GM21825 (cell line): ENCODE data around the gene RPS6KA2.

ENCODE experiments used
- ATAC-seq: cut with Tn5 transposase; IDR thresholded peaks from one replicate; pipeline ENCODE4 v1.9.1; 2021; ENCODE audit warnings: mild to moderate bottlenecking, moderate library complexity; ENCODE audit not compliant: unreplicated experiment

The RPS6KA2 gene

DNA sequence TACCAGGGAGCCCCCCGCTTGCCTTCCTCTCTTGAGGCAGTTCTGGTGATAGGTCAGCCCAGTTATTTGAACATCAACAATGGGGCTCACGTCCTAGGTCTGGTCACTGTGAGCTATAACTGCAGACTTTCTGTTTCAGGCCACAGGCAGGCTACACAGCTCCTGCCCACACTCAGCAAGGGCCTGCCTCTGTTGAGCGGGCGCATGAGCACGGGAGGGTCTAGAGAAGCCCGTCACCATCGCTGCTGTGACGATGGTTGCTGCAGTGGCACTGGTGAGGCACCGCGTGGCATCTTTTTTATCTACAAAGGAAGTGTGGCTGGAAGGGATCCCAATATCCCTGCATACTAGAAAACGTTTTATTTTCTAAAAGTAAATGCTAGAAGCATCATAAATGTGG lies 118.3 kb downstream of the RPS6KA2 start:
- ATAC-seq, result no peak

DNA sequence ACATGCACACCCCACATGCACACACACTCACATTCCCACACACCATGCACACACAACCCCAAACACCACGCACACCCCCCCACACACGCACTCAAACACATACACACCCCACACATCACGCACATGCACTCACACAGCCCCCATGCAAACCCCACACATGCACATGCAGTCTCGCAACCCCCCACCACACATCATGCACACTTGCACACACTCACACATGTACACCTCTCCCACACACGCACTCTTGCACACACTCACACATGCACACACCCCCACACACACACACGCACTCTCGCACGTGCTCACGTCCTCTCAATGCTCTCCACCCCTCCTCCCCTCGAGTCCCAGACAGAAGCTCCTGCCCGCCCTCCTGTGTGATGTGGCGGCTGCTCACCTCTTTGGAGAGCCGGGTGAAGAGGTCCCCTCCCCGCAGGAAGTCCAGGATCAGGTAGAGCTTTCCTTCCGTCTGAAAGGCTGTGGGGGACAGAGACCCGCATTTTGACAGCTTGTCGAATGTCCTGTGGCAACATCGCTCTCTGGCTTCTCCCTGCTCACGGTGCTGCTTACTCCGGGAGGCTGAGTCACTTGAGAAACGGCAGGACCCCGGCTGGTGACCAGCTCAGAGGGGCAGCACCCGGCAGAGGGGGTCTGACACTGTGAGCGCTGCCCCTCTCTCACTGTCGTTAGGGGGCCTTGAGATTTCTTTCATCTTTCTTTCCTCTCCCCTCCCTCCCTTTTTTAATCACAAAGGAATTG lies 119.1 kb downstream of the RPS6KA2 start:
- no peak for ATAC-seq

DNA sequence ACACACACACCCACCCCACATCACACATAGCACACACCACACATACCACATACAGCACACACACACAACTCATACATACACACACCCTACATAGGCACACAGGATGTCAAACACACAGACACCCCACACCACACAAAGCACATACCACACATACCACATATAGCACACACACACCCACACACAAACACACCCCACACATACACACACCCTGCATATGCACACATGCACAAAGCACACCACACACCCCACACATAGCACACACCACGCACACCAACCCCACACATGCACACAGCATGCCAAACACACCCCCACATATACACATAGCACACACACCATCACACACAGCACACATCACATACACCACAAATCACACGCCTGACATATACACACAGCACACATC lies 119.7 kb downstream of the RPS6KA2 start:
- ATAC-seq, result no peak

DNA sequence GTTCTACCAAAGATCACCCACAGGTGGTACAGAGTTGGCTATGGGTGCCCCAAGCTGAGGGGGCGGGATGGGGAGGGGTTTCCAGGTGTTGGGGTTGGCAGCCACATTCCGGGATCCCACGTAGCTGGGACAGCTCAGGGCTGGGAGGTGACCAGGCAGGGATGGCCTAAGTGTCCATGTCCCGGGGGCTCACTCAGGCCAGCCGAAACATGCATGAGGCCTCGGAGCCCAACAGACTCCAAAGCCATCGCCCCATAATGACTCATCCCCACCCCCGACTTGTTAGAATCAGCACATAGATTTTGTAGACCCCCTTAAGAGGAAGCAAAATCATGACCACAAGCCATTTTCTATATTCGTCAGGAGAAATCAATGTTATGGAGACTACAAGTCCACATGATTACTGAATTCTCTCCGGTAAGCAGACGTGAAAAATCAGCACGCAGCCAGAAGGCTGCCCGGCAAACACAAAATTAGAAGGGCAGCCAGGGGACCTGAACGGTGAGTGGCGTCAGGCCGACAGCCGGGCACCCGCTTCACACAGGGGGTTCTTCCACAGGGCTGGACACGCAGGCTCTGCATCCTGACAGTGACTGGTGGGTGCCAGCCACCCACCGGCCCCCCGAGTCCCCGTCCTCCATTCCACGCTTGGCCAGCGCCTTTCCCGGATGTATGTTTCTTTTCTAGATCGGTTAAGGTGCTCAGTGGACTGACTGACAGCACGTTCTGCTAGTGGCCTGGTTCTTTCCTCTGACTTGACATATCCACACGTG lies 121.7 kb downstream of the RPS6KA2 start:
- no peak for ATAC-seq

DNA sequence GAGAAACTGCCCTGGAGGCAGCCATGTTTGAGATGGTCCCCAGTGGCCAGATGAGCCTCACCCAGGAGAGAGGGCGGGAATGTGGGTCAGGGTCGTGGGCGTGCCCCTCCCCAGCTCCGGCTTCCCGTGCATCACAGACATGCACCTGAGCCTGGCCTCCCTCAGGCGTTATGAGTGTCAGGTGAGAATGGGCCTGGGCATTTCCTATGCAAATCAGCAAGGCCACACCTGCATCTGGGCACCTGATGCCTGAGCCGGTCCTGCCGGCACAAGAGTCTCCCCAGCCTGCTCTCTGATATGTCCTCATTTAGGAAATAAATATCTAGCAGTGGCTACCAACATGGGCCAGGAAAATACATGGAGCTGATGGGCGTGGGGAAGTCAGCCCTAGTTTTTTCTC lies 123.0 kb downstream of the RPS6KA2 start:
- ATAC-seq, result no peak

DNA sequence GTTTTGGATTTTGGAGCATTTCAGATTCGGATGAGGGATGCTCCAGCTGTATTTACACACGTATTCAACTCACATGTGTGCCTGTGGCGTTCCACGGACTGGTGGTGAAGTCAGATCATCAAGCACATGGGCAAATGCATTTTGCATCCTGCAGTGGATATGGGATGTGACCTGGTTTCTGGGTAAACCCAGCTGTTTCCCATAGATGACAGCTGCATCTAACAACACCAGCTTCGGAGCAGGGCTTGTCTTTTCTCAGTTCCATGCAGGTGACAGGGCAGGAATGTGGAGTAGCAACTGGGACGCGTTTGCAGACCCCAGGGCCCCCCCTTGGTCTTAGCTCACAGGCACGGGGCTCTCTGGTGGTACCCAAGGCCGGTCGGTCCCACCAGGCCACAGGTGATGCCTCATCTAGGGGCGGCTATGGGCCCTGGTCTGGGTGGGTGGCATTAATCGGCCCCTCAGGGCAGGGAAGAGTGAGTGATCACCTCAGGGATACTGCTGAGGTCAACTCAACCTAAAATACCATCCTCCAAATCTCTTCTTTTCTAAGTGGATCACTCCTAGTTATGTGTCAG lies 123.8 kb downstream of the RPS6KA2 start:
- ATAC-seq, result no peak

DNA sequence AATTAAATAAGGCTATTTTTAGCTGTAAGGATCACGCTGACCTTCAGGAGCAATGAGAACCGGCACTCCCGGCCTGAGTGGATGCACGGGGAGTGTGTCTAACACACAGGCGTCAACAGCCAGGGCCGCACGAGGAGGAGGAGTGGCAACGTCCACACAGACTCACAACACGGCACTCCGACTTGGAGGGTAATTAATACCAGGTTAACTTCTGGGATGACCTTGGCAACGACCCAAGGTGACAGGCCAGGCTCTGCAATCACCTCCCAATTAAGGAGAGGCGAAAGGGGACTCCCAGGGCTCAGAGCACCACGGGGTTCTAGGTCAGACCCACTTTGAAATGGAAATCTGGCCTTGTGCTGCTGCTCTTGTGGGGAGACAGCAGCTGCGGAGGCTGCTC lies 124.6 kb downstream of the RPS6KA2 start:
- no peak for ATAC-seq

DNA sequence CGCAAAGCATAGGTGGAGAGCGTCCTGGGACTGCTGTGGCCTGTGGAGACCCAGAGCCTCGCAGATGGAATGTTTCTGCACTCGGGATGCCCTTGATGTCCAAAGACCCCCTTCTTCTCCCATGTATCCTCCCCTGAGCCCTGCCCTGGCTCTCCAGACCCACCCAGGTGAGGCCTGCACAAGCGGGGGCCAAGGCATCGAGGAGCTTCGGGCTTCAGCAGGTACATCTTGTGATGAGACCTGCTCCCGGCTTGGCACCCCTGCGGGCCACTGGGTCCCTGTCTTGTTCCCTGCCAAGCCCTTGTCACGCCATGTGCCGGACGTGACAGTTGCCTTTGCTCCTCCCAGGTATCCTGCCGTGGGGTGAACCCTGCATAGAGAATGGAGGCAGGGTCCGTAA lies 125.8 kb downstream of the RPS6KA2 start:
- no peak for ATAC-seq

DNA sequence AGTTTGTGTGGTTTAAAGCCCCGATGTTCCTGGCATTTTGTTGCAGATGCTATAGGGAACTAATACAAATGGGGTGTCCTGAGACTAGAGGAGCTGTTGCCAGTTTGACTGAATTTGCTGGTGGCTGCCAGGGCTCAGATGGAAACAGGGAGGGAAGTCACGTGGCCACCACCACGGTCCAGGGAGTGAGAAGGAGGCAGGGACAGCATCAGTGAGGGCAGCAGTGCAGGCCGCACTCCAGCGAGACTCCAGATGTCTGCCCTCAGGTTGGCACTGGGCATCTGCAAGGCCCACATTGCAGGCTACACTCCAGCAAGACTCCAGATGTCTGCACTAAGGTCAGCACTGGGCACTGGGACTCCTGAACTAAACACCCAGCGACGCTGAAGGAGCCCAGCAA lies 126.8 kb downstream of the RPS6KA2 start:
- no peak for ATAC-seq

DNA sequence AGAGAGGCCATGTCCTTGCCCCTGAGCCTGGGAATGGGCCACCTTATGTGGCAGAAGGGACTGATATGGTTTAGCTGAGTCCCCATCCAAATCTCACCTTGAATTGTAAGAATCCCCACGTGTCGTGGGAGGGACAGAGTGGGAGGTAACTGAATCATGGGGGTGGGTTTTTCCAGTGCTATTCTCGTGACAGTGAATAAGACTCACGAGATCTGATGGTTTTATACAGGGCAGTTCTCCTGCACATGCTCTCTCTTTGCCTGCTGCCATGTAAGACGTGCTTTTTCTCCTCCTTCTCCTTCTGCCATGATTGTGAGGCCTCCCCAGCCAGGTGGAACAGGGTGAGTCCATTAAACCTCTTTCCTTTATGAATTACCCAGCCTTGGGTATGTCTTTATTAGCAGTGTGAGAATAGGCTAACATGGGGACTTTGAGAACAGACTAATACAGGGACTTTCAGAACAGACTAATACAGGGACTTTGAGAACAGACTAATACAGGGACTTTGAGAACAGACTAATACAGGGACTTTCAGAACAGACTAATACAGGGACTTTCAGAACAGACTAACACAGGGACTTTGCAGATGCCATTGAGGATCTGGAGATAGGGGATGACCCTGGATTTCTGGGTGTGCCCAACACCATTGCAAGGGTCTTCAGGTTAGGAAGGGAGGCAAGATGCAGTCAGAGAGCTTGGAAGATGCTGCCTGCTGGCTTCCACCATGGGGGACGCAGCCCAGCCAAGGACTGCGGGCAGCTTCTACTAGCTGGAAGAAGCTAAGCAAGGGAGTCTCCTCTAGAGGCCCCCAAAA lies 127.5 kb downstream of the RPS6KA2 start:
- peak; percentile 72 for ATAC-seq

DNA sequence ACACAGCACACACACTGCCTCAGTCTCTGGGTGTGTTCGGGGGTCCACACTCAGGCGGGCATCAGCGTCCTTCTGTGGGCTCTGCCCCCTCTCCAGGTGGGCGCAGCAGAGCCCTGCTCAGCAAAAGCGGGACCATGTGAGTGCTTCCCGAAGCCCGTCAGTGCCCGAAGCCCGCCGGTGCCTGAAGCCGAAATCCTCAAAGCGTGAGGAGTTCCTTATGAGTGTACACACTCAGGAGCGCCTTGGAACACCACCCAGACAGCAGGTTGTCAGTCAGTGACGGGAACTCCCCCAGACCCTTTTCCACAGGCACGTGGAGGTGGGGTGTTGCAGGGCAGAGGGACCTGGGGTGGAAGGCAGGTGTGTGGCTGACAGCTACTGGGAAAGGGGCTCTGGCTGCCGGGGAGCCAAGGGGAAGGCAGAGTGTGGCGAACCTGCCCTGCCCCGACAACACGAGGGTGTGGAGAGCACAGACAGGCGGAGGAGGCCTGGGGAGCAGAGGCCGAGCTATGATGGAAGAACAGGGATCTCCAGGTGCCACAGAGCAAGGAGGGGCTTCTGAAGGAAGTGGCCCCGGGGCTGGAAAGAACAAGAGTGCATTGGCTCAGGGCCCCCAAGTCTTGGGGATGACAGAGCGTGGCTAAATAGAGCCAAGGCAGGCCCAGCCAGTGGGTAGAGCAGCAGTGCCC lies 128.2 kb downstream of the RPS6KA2 start:
- ATAC-seq, result no peak

DNA sequence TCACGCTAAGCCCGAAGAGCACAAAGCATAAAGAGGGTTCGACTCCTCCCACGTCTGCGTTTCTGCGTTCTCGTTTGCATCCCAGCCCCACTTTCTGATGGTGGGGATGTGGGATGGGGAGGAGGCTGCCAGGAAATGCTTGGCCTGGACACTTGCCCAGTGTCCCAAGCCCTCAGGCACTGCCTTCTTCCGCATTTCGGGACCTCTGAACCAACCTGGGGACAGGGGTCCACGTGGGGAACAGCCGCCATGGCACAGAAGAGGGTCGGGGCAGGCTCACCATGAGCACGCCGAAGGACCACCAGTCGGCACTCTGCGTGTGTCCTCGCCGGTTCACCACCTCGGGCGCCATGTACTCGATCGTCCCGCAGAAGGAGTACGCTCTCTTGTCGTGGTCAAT lies 128.8 kb downstream of the RPS6KA2 start:
- ATAC-seq, result no peak

DNA sequence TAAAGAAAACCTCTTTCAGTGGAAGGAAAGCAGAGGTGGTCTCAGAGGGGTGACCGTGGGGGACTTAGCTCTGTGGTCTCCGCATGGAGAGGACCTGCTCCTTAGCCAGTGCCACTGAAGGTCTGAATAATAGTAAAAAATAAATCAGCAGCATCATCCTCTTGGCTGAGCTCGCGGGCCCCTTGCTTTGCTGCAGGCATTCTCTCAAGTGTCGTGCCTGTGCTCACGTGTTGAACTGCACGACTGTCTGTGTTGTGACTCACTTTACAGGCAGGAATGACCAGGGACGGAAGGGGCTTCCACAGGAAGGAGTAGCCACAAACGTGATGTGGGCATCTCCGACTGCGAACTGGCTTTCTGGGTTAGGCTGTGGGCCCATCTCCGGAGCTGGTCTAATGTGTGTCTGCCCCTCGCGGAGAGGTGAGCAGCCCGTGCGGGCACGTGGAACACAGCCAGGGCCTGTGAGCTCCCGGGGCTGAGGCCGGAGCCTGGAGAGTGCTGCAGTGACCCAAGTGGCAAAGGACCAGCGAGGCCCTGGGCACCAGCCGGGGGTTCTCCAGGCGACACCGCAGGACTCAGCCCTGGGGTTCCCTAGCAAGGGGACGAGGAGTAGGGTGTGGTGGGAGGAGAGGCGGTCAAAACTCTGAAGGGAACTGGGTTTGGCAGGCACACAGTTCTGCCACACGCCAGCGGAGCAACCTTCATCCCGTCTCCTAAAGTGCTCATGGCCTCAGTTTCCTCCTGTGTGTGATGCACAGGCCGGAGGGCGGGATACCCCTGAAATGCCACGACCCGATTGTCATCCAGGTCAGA lies 129.8 kb downstream of the RPS6KA2 start:
- ATAC-seq, result no peak

DNA sequence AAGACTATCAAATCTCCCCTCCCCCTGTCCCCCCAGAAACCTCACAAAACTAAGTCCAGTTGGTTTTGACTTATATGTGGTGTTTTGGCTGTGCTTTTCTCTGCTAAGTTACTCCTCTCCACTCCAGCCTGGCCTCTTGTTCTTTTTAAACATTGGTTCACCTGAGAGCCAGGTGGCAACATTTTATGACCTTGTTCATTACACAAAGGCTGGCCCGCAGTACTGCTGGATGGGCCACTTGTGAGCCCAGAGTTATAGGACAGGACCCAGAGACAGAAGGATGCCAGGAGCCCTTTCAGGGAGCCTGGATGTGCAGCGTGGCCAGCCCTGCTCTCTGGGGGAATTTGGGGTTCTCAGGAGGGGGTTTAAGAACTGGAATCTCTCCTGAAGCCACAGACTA lies 130.6 kb downstream of the RPS6KA2 start:
- no peak for ATAC-seq

DNA sequence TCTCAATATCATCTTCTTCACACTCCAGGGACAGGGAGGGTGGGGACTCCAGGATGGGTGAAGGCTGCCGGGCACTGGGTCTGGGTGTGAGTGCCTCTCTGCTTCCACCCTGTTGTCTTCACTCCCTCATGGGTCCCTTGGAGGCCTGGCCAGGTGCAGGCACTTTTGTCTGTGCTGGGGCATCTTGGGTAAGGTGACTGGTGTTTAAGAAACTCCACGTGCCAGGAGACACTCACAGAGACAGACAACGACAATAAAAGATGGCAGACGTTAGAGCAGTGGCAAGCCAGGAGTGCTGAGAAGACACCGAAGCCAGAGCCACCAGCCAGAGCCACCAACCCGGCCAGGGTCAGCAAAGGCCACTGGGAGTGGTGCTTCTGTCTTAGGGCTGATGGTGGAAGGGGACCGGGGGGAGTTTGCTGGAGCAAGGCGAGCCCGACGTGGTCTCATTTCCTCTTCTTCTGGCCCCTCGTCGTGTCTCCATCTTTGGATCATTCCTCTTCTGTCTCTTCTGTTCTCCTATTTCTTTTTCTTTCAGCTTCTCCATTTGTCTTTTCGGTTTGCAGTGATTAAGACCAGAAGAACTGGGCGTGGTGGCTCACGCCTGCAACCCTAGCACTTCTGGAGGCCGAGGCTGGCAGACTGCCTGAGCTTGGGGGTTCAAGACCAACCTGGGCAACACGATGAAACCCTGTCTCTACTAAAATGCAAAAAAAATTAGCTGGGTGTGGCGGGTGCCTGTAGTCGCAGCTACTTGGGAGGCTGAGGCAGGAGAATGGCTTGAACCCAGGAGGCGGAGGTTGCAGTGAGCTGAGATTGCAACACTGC lies 131.3 kb downstream of the RPS6KA2 start:
- ATAC-seq, result no peak

DNA sequence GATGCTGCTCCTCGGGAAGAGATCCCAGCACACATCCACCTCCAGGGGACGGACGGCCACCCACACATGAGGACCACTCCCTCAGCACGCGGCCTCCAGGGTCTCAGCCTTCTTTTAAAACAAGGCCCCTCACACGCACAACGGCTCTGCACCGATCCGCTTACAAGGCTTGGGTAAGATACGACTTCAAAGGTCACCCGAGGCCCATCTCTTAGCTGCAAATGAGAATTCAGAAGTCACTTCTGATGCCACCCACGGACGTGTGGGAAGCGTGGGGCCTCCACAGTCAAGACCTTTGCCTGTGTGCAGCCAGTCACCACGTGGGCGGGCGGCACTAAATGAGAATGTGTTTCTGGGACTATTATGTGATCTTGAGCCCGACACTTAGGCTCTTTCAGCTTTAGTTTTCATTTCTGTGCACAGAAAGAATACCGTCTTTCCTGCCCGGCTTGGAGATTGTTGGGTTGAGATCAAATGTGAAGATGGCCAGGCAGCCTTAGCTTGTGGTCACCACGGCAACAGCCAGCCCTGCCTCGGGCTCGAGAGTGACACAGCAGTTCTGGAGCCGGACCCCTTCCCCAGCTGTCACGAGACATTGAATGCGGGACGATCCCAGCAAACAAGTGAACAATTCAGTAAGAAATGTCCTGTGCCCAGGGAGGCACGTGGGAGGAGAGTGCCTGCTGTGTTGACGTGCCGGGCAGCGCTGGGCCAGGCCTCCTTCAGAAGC lies 132.1 kb downstream of the RPS6KA2 start:
- no peak for ATAC-seq

DNA sequence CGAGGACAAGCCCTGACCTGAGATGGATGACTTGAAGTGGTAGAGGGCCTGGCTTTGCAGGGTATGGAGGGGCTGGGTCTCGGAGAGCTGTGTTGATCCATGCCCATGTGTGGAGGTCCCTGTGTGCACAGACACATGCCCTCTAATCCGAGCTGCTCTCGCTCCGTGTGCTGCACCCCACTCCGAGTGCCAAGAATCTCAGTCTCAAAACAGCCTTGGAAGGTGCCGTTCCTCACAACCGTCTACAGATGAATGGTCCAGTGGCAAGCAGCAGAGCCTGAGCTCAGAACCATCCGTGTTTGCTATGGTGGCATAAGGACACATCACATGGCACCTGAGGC lies 133.0 kb downstream of the RPS6KA2 start:
- no peak for ATAC-seq

DNA sequence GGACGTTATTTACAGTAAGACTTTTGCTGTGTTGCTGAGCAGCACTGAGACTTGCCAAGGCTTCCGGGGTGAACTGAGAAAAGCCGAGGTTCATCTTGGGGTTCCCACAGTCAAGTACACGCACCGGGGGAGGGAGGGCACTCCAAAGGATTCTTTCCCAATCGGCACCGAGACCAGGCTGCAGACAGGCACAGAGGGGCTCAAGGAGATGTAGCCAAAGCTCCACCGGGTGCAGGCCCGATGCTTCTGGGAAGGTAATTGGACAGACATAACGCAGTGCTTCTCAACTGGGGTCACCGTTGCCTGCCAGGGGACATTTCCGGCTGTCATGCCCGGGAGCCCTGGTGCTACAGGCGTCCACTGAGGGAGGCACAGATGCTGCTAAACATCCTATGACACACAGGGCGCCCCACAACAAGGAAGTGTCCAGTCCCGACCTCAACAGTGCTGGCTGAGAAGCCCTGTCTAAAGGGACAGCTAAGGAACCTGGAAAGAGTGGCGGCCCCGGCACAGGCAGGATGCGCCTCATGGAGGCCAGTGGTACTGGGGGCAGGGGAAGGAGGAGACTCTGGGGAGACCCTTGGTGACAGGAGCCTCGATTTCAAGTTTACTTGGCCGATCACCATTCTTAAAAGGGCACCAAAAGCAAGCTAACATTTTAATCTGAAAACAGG lies 133.5 kb downstream of the RPS6KA2 start:
- ATAC-seq, result no peak
